ENCODE measurements around the gene PARP14. TPM values are rescaled to one million over a fixed set of nuclear protein-coding genes. Genes with fewer than 3 reads are reported as not detected.

Gene PARP14
- total and polyA plus RNA-seq, 11 donors = 5.0 to 104 (median 12.5) TPM

DNA sequence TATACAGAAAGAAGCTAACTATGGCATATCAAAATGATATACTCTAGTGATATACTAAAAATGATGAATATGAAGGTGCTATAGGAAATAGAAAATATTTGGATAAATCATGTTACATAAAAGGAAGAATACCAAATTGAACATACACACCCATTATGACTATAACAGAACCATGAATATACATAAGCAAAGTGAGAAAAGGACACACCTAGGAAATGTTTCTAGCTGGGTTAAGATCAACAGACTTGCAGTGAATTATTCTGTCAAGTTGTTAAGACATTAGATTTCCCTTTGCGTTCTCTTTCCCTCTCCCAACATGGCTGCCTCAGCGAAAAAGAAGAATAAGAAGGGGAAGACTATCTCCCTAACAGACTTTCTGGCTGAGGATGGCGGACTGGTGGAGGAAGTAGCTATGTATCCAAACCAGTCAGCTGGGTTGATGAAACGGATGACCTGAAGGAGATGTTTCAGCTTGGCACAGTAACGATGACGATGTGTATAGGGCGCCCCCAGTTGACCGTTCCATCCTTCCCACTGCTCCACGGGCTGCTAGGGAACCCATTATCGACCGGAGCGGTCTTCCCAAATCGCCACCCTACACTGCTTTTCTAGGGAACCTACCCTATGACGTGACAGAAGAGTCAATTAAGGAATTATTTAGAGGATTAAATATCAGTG is 20.2 kb upstream of the PARP14 start:
- WGBS, 4 donors = 46 to 66% (median 59%) methylated on average over 14 of the region's 14 CpGs
- intact Hi-C loops (cut with DNase I) = no loop called here
- ATAC-seq = no peak

DNA sequence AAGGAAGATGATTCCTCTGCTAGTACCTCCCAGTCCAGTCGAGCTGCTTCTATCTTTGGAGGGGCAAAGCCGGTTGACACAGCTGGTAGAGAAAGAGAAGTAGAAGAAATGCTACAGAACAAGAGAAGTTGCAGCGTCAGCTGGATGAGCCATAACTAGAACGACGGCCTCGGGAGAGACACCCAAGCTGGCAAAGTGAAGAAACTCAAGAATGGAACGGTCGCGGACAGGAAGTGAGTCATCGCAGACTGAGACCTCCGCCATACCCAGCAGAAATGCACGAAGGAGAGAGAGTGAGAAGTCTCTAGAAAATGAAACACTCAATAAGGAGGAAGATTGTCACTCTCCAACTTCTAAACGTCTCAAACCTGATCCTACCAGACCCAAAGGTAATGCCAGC is 19.0 kb upstream of the PARP14 start:
- WGBS, 4 donors = 82 to 84% (median 83%) methylated on average over 13 of the region's 13 CpGs
- H3K27me3 ChIP-seq = no peaks in the 10 kb centered on the region
- TF ChIP-seq, protein P1, sequence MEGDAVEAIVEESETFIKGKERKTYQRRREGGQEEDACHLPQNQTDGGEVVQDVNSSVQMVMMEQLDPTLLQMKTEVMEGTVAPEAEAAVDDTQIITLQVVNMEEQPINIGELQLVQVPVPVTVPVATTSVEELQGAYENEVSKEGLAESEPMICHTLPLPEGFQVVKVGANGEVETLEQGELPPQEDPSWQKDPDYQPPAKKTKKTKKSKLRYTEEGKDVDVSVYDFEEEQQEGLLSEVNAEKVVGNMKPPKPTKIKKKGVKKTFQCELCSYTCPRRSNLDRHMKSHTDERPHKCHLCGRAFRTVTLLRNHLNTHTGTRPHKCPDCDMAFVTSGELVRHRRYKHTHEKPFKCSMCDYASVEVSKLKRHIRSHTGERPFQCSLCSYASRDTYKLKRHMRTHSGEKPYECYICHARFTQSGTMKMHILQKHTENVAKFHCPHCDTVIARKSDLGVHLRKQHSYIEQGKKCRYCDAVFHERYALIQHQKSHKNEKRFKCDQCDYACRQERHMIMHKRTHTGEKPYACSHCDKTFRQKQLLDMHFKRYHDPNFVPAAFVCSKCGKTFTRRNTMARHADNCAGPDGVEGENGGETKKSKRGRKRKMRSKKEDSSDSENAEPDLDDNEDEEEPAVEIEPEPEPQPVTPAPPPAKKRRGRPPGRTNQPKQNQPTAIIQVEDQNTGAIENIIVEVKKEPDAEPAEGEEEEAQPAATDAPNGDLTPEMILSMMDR (IDR thresholded peaks at IDR 0.05) = no peak
- no peak for TF ChIP-seq POLR2A (IDR thresholded peaks at IDR 0.05)
- no peaks in the 10 kb centered on the region for H3K4me1 ChIP-seq
- H3K4me3 ChIP-seq = no peak overlapping the region
- peaks cover 0 to 8% (median 0%) of the 10 kb centered on the region in 12 donors for H3K9me3 ChIP-seq
- intact Hi-C loops (cut with DNase I) = no loop called here
- no peaks in the 10 kb centered on the region for H3K36me3 ChIP-seq
- peak overlapping the region in 1 of 12 donors; percentile 32 for H3K27ac ChIP-seq
- DNase-seq (peak in 2 of 5 donors; percentile 29 to 31), ATAC-seq (no peak)

More for the DNA sequence above, 20.2 kb upstream of the PARP14 start:
- Histone ChIP-seq H3K27me3 (no peaks in the 10 kb centered on the region), H3K4me1 (no peaks in the 10 kb centered on the region), H3K36me3 (no peaks in the 10 kb centered on the region), H3K27ac (no peak overlapping the region), H3K4me3 (no peak overlapping the region), H3K9me3 (peaks cover 0 to 8% (median 0%) of the 10 kb centered on the region in 12 donors)
- no peak for TF ChIP-seq POLR2A (IDR thresholded peaks at IDR 0.05)
- TF ChIP-seq, protein P1 (IDR thresholded peaks at IDR 0.05) = no peak
- no peak for DNase-seq

DNA sequence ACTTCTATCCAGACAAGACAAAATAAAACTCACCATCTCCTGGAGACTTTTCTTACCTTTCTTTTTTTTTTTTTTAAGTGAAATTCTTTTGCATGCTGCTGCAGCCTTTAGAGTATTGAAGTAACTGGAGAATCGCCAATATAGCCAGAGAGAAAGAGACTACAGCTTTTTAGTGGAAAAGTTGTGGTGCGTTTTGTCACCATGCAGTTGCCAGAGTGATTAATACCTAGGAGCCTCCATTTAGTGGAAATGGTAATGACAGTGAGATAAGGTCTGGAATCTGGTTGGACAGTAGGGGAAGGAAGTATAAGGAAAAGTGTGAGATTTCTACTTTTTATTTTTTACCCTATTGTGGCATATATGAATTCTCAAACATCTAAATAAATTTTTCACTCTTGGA is 18.1 kb upstream of the PARP14 start:
- Histone ChIP-seq H3K36me3 (no peaks in the 10 kb centered on the region), H3K4me3 (no peak overlapping the region), H3K27me3 (no peaks in the 10 kb centered on the region), H3K4me1 (no peaks in the 10 kb centered on the region), H3K27ac (no peak overlapping the region), H3K9me3 (peaks cover 0 to 8% (median 0%) of the 10 kb centered on the region in 12 donors)
- WGBS, 4 donors = 71 to 78% (median 76%) methylated on average over 2 of the region's 2 CpGs
- intact Hi-C loops (cut with DNase I) = no loop called here
- DNase-seq (no peak), ATAC-seq (no peak)
- no peak for TF ChIP-seq POLR2A (IDR thresholded peaks at IDR 0.05)
- TF ChIP-seq, protein P1 (IDR thresholded peaks at IDR 0.05) = no peak

DNA sequence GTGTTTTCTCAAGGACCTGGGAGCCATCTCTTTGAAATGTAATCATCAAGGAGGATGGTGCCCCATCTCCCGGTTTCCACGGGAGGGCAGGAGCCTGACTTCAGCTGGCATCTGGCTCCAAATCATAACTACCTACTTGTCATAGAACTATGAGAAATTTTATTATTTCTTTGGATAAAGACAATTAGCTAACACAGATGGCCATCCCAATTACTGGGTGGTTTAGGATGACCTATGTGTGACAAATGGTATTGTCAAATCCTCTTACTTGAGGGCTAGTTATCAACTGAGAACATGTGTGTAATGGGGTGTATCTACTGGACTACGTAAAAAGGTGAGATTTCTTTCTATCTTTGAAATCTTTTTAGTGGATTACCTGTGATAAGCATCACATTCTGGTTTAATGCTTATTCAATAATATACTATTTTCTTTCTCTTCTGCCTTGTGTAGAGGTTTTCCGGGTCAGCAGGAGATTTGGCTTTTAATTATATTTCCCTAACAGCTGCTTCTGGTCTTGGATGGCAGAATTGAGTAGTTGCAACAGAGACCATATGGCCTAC is 15.3 kb upstream of the PARP14 start:
- Histone ChIP-seq H3K36me3 (no peaks in the 10 kb centered on the region), H3K27ac (no peak overlapping the region), H3K4me1 (no peaks in the 10 kb centered on the region), H3K27me3 (no peaks in the 10 kb centered on the region), H3K4me3 (no peak overlapping the region), H3K9me3 (peaks cover 0 to 8% (median 0%) of the 10 kb centered on the region in 12 donors)
- ATAC-seq (no peak), DNase-seq (no peak)
- no peak for TF ChIP-seq POLR2A (IDR thresholded peaks at IDR 0.05)
- TF ChIP-seq, protein P1 (IDR thresholded peaks at IDR 0.05) = no peak
- WGBS, 4 donors = 71 to 80% (median 73%) methylated on average over 4 of the region's 4 CpGs
- intact Hi-C loops (cut with DNase I) = no loop called here
